IPS-11a (cell line): ENCODE measurements around the gene CCN6.
A peak's percentile ranks its signal among the peaks of the same experiment; 100 is the strongest.
"Not testable (repeated sequence)": the region's sequence is repeated elsewhere in the genome, so short reads cannot be mapped to it uniquely, and the experiment has no call there.

Source experiments
- H3K4me3 ChIP-seq: one replicate; pipeline ENCODE4 v1.5.1; 2013; ENCODE audit warnings: low read depth, low read length, control low read depth

The CCN6 gene

DNA sequence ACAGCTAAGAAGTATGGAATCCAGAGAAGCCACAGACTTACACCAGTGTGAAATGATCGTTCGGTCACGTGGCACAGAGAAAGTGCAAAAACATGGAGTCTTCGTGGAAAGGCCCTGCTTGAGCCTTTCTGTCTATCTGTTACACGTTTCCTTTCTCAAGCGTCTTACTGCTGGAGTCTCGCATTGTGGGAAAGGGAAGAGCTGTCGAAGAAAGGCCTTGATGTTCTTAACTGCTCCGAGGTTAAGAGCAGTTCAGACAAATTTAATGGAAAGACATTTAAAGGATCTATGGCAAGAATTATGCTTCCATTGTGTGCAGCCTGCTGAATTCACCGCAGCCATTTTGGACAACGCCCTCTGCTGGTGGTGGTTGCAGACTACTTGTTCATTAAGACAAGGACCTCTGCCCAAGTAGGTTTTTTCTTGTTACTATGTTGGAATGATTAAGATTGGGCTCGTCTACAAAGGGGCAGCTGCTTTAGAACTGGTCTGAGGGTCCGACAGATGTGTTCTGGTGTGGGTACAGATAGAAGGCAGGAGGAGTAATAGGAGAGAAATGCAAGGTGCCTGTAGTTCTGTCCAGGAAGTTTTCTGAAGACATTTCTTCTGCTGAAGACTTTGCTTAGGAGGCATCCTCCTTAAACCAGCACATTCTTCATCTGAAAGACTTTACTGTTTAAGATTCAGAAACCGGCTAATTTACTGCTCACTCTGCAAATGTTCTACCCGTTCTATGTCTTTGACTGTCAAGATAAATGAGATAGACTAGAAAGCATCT lies 24.7 kb upstream of the CCN6 start:
- H3K4me3 ChIP-seq: no peak overlapping the region

DNA sequence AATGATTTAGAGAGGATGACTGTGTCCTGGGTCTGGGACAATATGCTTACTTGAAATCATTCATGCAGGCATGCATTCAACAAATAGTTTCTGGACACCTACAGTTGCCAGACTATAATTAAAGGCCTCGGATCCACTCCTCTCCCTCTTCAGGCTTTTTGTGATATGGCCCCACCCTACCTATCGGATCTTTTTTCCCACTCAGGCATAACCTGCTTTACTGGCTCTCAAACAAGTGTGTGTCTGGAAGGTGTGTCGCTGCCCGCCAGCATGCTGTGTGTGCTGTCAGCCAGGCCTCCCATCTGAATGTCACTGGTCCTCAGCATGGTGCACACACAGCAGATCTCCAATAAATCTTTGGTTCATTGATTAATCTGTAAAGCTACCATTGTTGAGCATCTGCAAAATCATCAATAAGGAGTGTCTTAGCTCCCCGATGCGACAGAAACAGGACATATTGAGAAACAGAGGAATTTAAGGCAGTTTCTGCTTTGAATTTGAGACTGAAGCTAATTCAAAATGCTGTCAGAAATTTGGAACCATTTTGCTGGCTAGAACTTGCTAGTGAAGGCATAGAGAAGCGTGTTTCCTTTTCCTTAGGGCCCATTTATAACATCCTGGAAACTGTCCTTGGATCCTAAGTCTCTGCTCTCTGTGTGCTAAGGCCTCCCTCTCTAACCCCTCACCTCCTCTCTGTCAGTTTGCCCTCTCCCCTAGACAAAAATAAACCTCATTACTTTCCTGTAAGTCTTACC lies 23.5 kb upstream of the CCN6 start:
- H3K4me3 ChIP-seq: no peak overlapping the region

DNA sequence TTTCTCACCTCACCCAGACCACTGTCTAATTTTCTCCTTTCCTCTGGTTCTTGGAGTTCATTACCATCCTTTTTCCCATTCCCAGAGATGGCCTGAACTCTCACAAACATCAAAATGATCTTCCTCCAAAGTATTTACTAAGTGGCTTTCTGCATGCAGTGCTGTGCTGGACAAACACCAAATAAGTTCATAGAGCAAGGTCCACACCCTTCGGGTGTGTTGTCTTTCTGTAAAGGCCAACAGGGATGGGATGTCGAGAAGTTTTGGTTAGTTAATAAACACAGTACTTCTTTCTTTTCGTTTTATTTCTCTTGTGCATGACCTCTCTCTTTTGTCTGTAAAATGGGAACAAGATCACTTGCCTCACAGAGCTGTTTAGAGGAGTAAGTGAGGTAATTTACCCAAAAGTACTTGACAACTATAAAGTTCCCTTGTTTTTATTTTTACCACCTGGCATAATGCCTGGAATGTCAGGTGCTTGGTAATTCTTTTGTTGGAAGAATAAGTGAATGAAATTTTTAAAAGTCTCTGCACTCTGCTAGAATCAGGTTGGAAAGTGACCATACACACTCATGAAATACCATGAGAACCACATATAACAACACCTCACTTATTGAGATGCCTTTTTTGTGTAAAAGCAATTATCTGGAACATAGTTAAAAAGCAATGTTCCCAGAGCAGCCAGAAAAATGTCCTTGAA lies 22.8 kb upstream of the CCN6 start:
- no peak overlapping the region for H3K4me3 ChIP-seq

DNA sequence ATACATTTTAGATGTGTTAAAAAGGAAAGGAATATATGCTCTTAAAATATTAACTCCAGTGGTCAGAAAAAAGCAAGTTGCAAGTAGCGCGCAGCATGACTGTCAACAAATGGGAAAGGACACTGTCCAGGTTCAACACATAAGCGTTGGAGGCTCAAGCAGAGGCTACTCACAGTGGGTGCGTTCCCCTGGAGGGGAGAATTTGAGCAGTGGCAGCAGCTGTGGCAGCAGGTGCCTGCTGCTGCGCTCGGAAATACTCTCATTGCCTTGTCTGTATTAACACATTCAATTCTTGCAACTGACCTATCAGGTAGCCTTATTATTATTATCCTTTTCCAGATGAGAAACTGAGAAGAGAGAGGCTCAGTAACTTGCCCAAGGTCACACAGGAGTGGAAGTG lies 21.9 kb upstream of the CCN6 start:
- H3K4me3 ChIP-seq: no peak overlapping the region

DNA sequence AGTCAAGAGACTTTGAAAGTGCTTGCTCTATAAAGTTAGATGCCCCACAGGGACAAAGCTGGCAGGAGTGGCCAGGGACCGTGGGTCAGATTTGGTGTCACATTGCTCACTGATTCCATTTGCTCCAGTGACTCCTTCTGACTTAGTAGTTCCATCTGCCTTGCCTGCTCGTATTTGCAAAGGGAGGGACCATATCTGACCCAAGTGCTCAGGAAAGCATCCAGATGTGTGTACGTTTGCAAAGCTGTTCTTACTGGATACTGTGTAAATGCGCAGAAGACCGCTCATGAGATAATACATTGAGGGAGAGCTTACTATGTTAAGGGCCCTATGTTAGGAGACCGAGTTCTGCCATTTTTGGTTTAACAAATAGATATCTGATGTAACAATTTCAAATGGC lies 21.2 kb upstream of the CCN6 start:
- H3K4me3 ChIP-seq: no peak overlapping the region

DNA sequence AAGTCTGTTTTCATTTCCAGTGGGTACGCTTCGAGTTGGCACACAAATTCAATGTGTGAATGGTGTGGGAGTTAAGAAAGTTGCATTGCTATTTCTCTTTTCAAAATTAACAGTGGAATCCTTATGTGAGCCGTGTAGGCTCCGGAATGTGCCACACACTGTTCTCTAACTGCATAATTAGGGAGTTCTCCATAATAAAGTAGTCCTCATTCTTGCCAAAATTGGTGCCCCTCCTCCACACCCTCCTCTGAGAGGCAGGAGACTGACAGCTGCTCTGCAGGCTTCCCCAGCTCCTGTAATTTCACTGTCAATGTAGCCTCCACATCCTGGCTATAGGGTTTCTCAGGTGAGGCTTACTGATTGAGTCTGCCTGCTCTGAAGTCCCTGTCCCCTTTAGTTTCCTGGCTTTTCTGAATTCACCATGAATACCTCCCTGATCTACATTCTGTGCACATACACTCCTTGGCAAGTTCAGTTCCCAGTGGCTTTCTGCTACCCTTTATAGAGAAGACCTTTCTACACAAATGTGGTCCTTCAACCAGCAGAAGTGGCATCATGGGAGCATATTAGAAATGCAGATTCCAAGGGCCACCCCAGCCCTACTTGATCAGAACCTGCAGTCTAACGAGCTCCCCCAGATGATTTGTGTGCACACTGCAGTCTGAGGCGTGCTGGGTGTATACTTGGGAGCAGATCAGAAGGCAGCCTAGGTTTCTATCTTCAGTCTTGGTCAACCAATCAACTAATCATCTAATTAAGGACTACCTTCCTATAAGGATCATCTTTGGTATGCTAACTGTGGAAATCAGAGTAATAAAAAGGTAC lies 19.9 kb upstream of the CCN6 start:
- H3K4me3 ChIP-seq: no peak overlapping the region

DNA sequence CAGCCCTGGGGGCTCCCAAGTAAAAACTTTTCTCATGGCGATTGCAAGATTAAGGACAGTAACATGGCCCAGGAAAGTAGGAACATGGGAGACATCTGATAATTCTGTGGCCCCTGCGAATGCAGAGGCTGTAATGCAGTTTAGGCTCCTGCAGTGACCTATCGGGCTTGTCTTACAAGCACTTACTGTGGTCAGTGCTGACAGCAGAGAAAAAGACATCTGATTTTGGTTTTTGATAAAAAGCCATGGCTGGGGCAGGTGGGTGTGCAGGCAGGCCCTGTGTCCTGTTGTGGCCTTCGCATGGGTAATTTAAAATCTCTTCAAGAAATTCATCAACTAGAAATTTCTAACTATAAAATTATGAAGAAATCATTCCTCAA lies 19.3 kb upstream of the CCN6 start:
- no peak overlapping the region for H3K4me3 ChIP-seq

DNA sequence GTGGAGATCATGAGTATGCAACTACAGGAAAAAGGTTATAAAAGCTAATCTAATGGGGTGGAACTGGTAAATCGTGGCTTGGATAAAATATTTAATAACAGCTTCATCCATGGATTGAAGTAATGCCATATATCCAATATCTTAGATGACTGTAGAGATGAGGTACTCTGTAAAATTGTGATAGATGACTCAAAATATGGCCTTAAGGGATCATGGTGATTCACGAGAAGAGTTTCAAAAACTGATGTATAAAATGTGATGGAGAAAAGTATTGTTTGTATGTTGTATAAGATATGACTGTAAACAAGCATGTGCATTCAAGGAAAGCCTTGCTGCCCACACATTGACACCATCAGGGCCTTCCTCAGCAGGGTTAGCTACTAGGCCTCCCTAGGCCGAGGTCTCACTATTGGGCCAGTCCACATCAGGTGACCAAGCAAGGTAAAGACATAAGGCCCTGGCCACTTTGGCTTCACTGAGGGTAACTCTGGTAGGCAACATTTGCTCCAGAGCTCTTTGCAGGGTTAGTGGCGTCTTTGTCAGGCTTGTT lies 17.7 kb upstream of the CCN6 start:
- no peak overlapping the region for H3K4me3 ChIP-seq

DNA sequence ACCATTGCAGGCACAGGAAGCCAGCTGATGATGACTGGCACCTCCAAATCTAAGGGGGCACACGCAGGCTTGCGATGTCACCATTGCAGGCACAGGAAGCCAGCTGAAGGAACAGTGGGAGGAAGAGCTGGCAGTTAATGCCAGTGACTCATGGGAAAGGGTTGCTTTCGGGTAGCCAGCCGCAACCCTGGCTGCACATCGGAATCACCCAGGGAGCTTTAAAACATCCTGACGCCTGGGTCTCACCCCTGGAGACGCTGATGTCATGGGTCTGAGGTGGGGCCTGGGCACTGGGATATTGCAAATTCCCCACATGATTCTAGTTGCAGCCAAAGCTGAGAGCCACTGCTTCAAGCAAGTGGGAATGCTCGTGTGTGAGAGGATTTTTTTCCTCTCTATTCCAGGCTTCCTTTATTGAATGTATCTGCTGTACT lies 16.1 kb upstream of the CCN6 start:
- no peak overlapping the region for H3K4me3 ChIP-seq

DNA sequence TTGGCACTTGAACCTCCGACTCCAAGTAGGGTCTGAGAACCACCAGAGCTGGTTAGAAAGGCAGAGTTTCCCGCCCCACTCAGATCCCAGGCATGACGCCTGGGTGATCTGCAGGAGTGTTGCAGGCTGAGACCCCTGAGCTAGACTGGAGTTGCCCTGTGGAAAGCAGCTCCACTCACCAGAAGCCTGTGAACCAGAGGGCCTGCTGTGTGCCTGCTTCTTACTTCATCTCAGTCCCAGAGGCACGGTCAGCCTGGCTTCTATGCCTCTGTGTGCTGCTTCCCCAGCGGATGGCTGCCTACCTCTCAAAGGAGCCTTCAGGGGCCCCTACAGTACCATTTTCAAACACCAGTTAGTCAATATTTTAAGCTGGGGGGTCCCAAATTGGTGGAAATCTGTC lies 15.6 kb upstream of the CCN6 start:
- H3K4me3 ChIP-seq: no peak overlapping the region

DNA sequence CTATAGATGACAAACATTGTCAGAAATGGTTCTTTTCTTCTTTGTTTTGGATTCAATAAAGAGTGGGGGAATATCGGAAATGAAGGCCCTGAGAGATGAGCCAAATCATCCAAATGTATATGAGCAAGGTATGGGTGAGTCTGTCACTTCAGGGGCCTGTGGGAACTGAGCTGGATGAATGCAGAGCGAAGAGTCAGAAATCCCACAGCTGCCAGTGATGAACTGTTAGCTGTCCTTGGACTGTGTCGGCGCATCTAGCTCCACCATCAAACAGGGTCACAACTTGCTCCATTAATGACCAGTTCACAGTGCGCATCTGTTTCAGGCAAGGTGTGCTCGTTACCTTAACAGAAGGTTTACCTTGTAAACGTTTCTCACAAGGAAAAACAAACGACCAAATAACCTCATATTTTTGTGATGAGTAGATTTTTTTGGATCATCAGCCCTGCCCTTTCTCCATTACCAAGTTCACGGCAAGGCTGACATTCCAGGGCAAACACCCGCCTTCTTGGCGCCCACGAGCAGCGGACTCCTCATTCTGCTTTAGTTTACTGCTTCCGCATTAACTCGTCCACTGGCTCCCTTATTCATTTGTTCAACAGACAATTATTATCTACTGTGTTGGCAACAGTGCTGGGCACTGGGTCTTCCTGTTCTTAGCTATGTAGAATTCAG lies 15.0 kb upstream of the CCN6 start:
- no peak overlapping the region for H3K4me3 ChIP-seq

DNA sequence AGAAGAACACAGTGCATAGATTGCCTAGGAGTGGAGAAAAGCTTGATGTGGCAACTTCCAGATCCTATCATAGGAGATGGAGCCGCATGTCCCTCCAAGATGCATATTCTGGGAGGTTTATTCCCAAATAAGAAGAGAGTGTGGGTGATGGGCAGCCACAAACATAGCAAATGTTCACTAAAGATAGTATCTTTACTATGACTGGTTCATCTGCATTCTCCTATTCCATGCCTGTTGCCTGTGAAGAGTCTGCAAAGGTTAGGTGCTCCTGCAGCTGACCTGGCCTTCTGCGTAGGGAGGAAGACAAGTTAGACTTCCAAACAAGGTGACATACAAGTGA lies 14.5 kb upstream of the CCN6 start:
- H3K4me3 ChIP-seq: no peak overlapping the region

DNA sequence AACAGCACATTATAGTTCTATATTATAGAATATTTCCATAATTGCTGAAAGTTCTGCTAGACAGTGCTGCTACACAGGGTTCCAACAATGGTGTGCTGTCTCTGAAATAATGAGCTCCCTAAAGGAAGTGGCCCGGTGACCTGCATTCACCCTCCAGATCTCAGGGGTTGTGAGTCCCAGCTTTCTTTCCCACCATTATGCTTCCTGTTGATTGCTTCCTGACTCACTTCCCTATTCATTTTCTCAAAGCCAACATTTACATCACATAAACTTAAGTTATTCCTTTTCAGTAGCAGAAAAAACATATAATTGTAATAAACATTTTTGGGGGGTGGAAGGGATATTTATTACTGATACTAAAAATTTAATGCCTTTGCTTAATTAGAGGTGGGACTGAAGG lies 12.9 kb upstream of the CCN6 start:
- no peak overlapping the region for H3K4me3 ChIP-seq

DNA sequence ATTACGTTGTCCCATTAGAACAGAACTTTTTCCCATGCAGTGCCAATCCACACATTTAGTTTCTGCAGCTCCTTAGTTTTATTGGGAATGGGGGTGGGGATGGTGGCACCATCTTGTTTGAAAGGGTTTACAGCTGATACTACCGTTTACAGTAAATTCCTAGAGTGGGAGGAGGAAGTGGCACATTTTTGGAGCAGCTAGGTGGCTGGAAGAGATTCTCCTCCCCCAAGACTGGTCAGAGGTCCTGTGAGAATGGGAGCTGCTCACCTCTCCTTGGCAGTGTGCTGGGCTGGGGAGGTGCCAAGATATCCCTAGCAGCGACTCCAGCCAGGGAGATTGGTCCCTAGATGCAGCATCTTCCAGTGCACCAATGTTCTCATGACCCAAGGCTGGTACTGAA lies 12.4 kb upstream of the CCN6 start:
- H3K4me3 ChIP-seq: no peak overlapping the region

DNA sequence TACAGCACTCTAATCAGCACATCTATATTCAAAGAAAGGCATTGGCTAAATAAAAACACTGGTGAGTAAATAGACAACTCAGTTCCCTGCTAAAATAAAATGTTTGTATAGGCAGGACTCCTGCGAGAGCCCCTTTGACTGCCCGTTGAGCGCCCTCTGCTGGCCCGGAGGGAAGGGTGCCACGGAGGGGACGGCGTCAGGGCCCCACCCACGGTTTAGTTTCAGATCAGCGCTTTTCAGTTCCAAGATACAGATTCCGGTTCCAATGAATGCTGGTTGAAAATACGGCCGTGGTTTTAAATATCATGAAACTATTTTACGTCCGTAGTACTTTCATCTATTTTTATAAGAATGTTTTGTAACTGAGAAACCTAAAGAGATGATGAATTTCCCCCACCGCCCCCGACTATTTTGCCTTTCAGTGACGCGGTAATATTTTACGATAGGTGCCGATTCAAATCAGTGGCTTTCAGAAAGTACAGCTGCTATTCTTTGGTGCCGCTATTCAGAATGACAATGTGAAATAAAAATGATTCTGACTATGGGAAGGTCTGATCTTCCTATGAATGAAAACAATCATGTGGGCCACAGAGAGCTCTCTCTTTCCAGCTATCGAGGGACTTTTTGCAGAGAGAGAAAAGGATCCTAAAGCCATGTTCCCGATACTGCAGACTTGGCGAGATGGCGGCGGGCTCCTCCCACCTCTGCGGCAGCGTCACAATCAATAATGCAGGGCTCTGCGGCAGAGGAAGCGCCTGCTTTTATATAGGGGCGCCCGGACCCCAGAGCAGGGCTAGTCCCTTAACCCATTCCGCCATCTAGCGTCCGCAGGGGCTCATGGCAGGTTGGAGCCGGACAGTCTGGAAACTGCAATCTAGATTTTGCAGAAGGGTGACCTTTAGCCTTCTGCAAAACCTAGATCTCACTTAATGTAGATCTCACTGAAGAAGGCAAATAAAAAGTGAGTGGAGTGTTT lies 10.6 kb upstream of the CCN6 start:
- H3K4me3 ChIP-seq: peak overlapping the region; percentile 74

DNA sequence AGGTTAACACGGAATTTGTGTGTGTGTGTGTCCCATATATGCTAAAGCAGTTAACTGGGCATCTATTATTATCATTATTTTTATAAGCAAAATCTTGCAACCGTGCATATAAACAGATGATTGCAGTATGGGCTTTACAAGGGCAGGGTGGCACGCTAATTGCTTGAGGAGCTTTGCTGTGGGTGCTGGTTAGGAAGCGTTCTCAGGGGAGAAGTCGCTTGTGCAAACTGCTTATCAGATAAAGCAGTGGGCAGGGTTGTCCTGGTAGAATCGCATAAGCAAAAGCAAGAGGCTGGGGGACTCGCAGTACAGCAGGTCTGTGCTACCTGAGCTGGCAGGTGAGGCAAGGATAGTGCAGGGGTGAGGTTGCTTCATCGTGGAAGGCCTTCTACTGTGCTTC lies 9.7 kb upstream of the CCN6 start:
- H3K4me3 ChIP-seq: no peak overlapping the region

DNA sequence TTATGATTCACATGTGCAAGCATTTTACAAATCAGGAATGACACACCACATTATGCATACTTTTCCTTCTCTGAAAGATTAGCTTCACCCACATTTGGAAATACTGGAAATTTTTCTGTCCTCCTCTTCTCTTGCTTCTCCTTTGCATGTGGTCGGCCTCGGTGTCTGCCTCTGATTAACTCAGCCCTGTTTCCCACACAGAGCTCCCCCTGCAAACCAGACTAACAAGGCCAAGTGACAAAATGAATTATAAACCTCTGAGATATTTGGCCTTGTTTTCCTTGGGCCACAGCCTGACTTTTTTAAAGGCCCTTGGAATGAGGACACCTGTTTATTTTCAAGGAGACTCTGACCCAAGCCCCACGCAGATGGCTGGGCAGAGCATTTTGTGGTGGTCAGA lies 9.0 kb upstream of the CCN6 start:
- H3K4me3 ChIP-seq: no peak overlapping the region

DNA sequence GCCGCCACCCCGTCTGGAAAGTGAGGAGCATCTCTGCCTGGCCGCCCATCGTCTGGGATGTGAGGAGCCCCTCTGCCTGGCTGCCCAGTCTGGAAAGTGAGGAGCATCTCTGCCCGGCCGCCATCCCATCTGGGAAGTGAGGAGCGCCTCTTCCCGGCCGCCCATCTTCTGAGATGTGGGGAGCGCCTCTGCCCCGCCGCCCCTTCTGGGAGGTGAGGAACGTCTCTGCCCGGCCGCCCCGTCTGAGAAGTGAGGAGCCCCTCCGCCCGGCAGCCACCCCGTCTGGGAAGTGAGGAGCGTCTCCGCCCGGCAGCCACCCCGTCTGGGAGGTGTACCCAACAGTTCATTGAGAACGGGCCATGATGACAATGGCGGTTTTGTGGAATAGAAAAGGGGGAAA lies 6.4 kb upstream of the CCN6 start:
- H3K4me3 ChIP-seq: not testable (repeated sequence)
